GM18499 (cell line): ENCODE data around the gene ABCC2.
"Not testable (repeated sequence)": the region's sequence is repeated elsewhere in the genome, so short reads cannot be mapped to it uniquely, and the experiment has no call there.

Source experiments
- ATAC-seq: cut with Tn5 transposase; IDR thresholded peaks from one replicate; pipeline ENCODE4 v1.9.1; 2021; ENCODE audit warnings: moderate number of reproducible peaks; ENCODE audit not compliant: insufficient read depth, unreplicated experiment

Gene ABCC2

GRCh38 chr10:99805190-99805589 is 22.8 kb downstream of the ABCC2 start:
- no peak for ATAC-seq

- no peak for ATAC-seq
These were observed 23.7 kb downstream of the ABCC2 start for GRCh38 chr10:99806091-99806490.

- no peak for ATAC-seq
These were observed 25.3 kb downstream of the ABCC2 start for GRCh38 chr10:99807786-99808185.

GRCh38 chr10:99808270-99808669 is 25.8 kb downstream of the ABCC2 start:
- ATAC-seq, result no peak

- no peak for ATAC-seq
These were observed 27.0 kb downstream of the ABCC2 start for GRCh38 chr10:99809481-99809880.

GRCh38 chr10:99809931-99810615 is 27.6 kb downstream of the ABCC2 start:
- no peak for ATAC-seq

GRCh38 chr10:99812177-99812576 is 29.7 kb downstream of the ABCC2 start:
- no peak for ATAC-seq

- ATAC-seq, result no peak
These were observed 31.7 kb downstream of the ABCC2 start for GRCh38 chr10:99814143-99814542.

GRCh38 chr10:99815621-99816020 is 33.2 kb downstream of the ABCC2 start:
- ATAC-seq, result no peak

GRCh38 chr10:99827936-99828335 is 45.5 kb downstream of the ABCC2 start:
- ATAC-seq, result no peak

- no peak for ATAC-seq
These were observed 46.0 kb downstream of the ABCC2 start for GRCh38 chr10:99828464-99828863.

- no peak for ATAC-seq
These were observed 50.0 kb downstream of the ABCC2 start for GRCh38 chr10:99832439-99832838.

GRCh38 chr10:99834410-99834809 is 52.0 kb downstream of the ABCC2 start:
- no peak for ATAC-seq

- no peak for ATAC-seq
These were observed 53.5 kb downstream of the ABCC2 start for GRCh38 chr10:99835947-99836346.

- no peak for ATAC-seq
These were observed 54.3 kb downstream of the ABCC2 start for GRCh38 chr10:99836711-99837110.

GRCh38 chr10:99840859-99841258 is 58.4 kb downstream of the ABCC2 start:
- ATAC-seq, result not testable (repeated sequence)

- ATAC-seq, result no peak
These were observed 59.3 kb downstream of the ABCC2 start for GRCh38 chr10:99841746-99842145.

GRCh38 chr10:99843310-99843709 is 60.9 kb downstream of the ABCC2 start:
- ATAC-seq, result no peak

- ATAC-seq, result no peak
These were observed 62.1 kb downstream of the ABCC2 start for GRCh38 chr10:99844433-99844955.

GRCh38 chr10:99845837-99846382 is 63.5 kb downstream of the ABCC2 start:
- no peak for ATAC-seq

GRCh38 chr10:99849057-99849456 is 66.6 kb downstream of the ABCC2 start:
- no peak for ATAC-seq

- no peak for ATAC-seq
These were observed 67.1 kb downstream of the ABCC2 start for GRCh38 chr10:99849536-99849935.
